Cardiac muscle cell (in vitro differentiated cells and primary cell): ENCODE measurements around the gene BHLHA15. TPM values are rescaled to one million over a fixed set of nuclear protein-coding genes. Genes with fewer than 3 reads are reported as not detected.

ENCODE experiments used
- DNase-seq, 2 donors: peaks; one replicate each; pipeline versions ENCODE4 v3.0.0 to v3.0.0-alpha.2; 2010 to 2017; ENCODE audit warnings: low read depth in 1 of 2, low spot score in 1 of 2
- H3K27ac ChIP-seq: fragments of 200-600 bp; sonication (generic); 2 replicates; pipeline ENCODE4 v1.5.1; 2016
- H3K27me3 ChIP-seq: fragments of 200-600 bp; sonication (generic); 2 replicates; pipeline ENCODE4 v1.6.0; 2016; ENCODE audit warnings: control low read depth
- H3K36me3 ChIP-seq: fragments of 200-600 bp; sonication (generic); 2 replicates; pipeline ENCODE4 v1.5.1; 2016; ENCODE audit warnings: control low read depth
- H3K4me1 ChIP-seq: fragments of 200-600 bp; sonication (generic); 2 replicates; pipeline ENCODE4 v1.8.1; 2017; ENCODE audit warnings: low read depth, mild to moderate bottlenecking, mixed run types
- H3K4me3 ChIP-seq: fragments of 200-600 bp; sonication (generic); 2 replicates; pipeline ENCODE4 v1.5.1; 2016; ENCODE audit warnings: mild to moderate bottlenecking
- H3K9me3 ChIP-seq: fragments of 200-600 bp; sonication (generic); 2 replicates; pipeline ENCODE4 v1.5.1; 2017; ENCODE audit warnings: low read depth, mild to moderate bottlenecking, control low read depth
- CTCF ChIP-seq: IDR thresholded peaks from 2 replicates; pipeline ENCODE4 v1.5.1; 2012; ENCODE audit warnings: low read depth, mild to moderate bottlenecking, low read length
- polyA plus RNA-seq: library from polyadenylated mRNA; unstranded; fragments of >200 nt; fragmentation: Nextera tagmentation; extraction: Ambion mirVana; gene quantifications from 2 replicates; pipeline ENCODE4 v1.2.1, GENCODE V29; 2016
- total RNA-seq: library from RNA; depleted of rRNA; stranded (reverse); fragments of >200 nt; gene quantifications from 2 replicates; pipeline ENCODE4 v1.2.3, GENCODE V29; 2016

Gene BHLHA15
- total and polyA plus RNA-seq, 2 experiments from 2014 or later = 2.2 TPM; not detected in 1

GRCh38 chr7:98194672-98195457 lies 16.4 kb upstream of the BHLHA15 start:
- TF ChIP-seq CTCF = no peak
- DNase-seq = no peak
- H3K4me3 ChIP-seq = no peak overlapping the region

GRCh38 chr7:98196706-98197605 lies 14.3 kb upstream of the BHLHA15 start:
- Histone ChIP-seq H3K4me3 (no peak overlapping the region), H3K27ac (no peak overlapping the region), H3K27me3 (no peaks in the 10 kb centered on the region), H3K36me3 (peaks cover 28% of the 10 kb centered on the region), H3K4me1 (no peaks in the 10 kb centered on the region), H3K9me3 (no peaks in the 10 kb centered on the region)
- TF ChIP-seq CTCF = no peak
- no peak for DNase-seq

More at GRCh38 chr7:98194672-98195457, 16.4 kb upstream of the BHLHA15 start:
- no peak overlapping the region for H3K27ac ChIP-seq
- peaks cover 28% of the 10 kb centered on the region for H3K36me3 ChIP-seq
- H3K4me1 ChIP-seq = no peaks in the 10 kb centered on the region
- H3K9me3 ChIP-seq = no peaks in the 10 kb centered on the region
- no peaks in the 10 kb centered on the region for H3K27me3 ChIP-seq

- no peaks in the 10 kb centered on the region for H3K27me3 ChIP-seq
- no peak for DNase-seq
Observed at GRCh38 chr7:98199131-98199530, 12.1 kb upstream of the BHLHA15 start.

GRCh38 chr7:98200364-98200763 lies 10.9 kb upstream of the BHLHA15 start:
- Histone ChIP-seq H3K4me3 (no peak overlapping the region), H3K9me3 (no peaks in the 10 kb centered on the region), H3K27me3 (no peaks in the 10 kb centered on the region), H3K27ac (no peak overlapping the region), H3K36me3 (no peaks in the 10 kb centered on the region), H3K4me1 (no peaks in the 10 kb centered on the region)
- DNase-seq = no peak
- TF ChIP-seq CTCF = no peak

More at GRCh38 chr7:98199131-98199530, 12.1 kb upstream of the BHLHA15 start:
- Histone ChIP-seq H3K9me3 (no peaks in the 10 kb centered on the region), H3K36me3 (peaks cover 10% of the 10 kb centered on the region), H3K4me1 (no peaks in the 10 kb centered on the region), H3K27ac (no peak overlapping the region), H3K4me3 (no peak overlapping the region)
- TF ChIP-seq CTCF = no peak

GRCh38 chr7:98202367-98203195 lies 8.7 kb upstream of the BHLHA15 start:
- Histone ChIP-seq H3K27ac (no peak overlapping the region), H3K36me3 (peaks cover 11% of the 10 kb centered on the region), H3K27me3 (no peaks in the 10 kb centered on the region), H3K4me3 (no peak overlapping the region), H3K9me3 (no peaks in the 10 kb centered on the region), H3K4me1 (no peaks in the 10 kb centered on the region)
- TF ChIP-seq CTCF = no peak
- no peak for DNase-seq
